ENCODE data around the gene RARB. TPM values are rescaled to one million over a fixed set of nuclear protein-coding genes. Genes with fewer than 3 reads are reported as not detected.

The RARB gene
- total and polyA plus RNA-seq, 2 of the 13 experiments (the other 11 are each of a cell fraction or from before 2014, with no cell fraction given) = 0.16 TPM; not detected in 1

DNA sequence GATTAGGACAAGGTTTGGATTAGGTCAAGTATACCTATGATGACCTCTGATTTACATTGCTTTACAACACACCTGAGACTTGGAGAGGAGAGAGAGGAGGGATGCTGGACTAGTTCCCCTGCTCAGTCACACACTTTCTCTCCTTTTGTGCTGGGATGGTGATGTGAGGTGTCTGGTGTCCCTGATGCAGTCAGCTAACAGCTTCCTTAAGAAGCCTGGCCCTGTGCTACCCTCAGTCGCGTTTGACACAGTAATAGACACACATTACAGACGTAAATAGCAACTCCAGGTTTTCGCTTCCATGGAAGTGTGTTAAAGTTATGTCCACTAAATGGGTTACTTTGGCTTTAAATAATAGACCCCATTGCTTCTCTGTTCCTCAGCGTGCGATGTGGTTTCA, 58.9 kb downstream of the RARB start:
- no peak for FAIRE-seq

More for the DNA sequence above, 58.9 kb downstream of the RARB start:
- Histone ChIP-seq H3K36me3 (replicated peaks in 1 of 2; ENCODE audit: control insufficient read depth in 1 of 2, insufficient read depth in 2 of 2, low read length in 2 of 2) (no peaks in the 10 kb centered on the region), H3K4me3 (replicated peaks in 1 of 3; ENCODE audit: insufficient read depth in 1 of 3, low read depth in 2 of 3, low read length in 3 of 3) (no peak overlapping the region), H3K9me3 (ENCODE audit: low read length) (no peaks in the 10 kb centered on the region), H3K27me3 (ENCODE audit: control insufficient read depth in 1 of 2, insufficient read depth in 2 of 2, low read length in 2 of 2) (no peaks in the 10 kb centered on the region), H2AFZ (ENCODE audit: low read length) (no peak overlapping the region), H3K4me2 (ENCODE audit: low read depth, low read length) (no peak overlapping the region), H3K27ac (ENCODE audit: extremely low read length, insufficient read depth, low read length) (no peak overlapping the region), H3K79me2 (ENCODE audit: insufficient read depth, low read length) (no peaks in the 10 kb centered on the region), H3K9ac (ENCODE audit: insufficient read depth, low read depth, low read length) (no peak overlapping the region), H4K20me1 (ENCODE audit: insufficient read depth, low read length) (no peaks in the 10 kb centered on the region), H3K4me1 (ENCODE audit: insufficient read depth, low read length) (no peaks in the 10 kb centered on the region)
- DNase-seq (ENCODE audit: low spot score) (no peak), ATAC-seq (no peak)
- in situ Hi-C loops (cut with HindIII; ENCODE audit: extremely low pct_ligation_motif_present, low pct_unique_long_range_greater_than_20kb) = no loop called here
- CTCF ChIA-PET (ENCODE audit: low intra/inter-chr PET ratio, low total read pairs) = no interaction called here
- intact Hi-C loops (cut with micrococcal nuclease; ENCODE audit: unreplicated experiment) = no loop called here
- POLR2A ChIA-PET = no interaction called here
- WGBS (ENCODE audit: low lambda C conversion rate) = 53% methylated on average over 6 of the region's 6 CpGs
- TF ChIP-seq, protein P1, sequence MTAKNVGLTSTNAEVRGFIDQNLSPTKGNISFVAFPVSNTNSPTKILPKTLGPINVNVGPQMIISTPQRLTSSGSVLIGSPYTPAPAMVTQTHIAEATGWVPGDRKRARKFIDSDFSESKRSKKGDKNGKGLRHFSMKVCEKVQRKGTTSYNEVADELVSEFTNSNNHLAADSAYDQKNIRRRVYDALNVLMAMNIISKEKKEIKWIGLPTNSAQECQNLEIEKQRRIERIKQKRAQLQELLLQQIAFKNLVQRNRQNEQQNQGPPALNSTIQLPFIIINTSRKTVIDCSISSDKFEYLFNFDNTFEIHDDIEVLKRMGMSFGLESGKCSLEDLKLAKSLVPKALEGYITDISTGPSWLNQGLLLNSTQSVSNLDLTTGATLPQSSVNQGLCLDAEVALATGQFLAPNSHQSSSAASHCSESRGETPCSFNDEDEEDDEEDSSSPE (CRISPR knock-in tag; IDR thresholded peaks at IDR 0.05) = no peak
- TF ChIP-seq TCF7L2 (IDR thresholded peaks at IDR 0.05; ENCODE audit: low read depth, low read length) (no peak), SRF (IDR thresholded peaks at IDR 0.05; ENCODE audit: low read depth, low read length) (no peak), ZNF274 (CRISPR knock-in tag; IDR thresholded peaks at IDR 0.05) (no peak), ZNF652 (CRISPR knock-in tag; IDR thresholded peaks at IDR 0.05; ENCODE audit: borderline replicate concordance, low read depth) (no peak), PAX8 (CRISPR knock-in tag; IDR thresholded peaks at IDR 0.05; ENCODE audit: borderline replicate concordance) (no peak), ZSCAN25 (CRISPR knock-in tag; IDR thresholded peaks at IDR 0.05) (no peak), ONECUT2 (CRISPR knock-in tag; IDR thresholded peaks at IDR 0.05) (no peak), GLI4 (CRISPR knock-in tag; IDR thresholded peaks at IDR 0.05; ENCODE audit: borderline replicate concordance) (no peak), ZNF598 (CRISPR knock-in tag; IDR thresholded peaks at IDR 0.05; ENCODE audit: borderline replicate concordance) (no peak), GZF1 (CRISPR knock-in tag; IDR thresholded peaks at IDR 0.05) (no peak), NPAS2 (CRISPR knock-in tag; IDR thresholded peaks at IDR 0.05; ENCODE audit: borderline replicate concordance) (no peak)
- TF ChIP-seq, protein P2, sequence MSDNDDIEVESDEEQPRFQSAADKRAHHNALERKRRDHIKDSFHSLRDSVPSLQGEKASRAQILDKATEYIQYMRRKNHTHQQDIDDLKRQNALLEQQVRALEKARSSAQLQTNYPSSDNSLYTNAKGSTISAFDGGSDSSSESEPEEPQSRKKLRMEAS (IDR thresholded peaks at IDR 0.05) = no peak
- TF ChIP-seq, protein P3, sequence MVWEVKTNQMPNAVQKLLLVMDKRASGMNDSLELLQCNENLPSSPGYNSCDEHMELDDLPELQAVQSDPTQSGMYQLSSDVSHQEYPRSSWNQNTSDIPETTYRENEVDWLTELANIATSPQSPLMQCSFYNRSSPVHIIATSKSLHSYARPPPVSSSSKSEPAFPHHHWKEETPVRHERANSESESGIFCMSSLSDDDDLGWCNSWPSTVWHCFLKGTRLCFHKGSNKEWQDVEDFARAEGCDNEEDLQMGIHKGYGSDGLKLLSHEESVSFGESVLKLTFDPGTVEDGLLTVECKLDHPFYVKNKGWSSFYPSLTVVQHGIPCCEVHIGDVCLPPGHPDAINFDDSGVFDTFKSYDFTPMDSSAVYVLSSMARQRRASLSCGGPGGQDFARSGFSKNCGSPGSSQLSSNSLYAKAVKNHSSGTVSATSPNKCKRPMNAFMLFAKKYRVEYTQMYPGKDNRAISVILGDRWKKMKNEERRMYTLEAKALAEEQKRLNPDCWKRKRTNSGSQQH (CRISPR knock-in tag; IDR thresholded peaks at IDR 0.05; ENCODE audit: low read depth) = no peak
- TF ChIP-seq, protein P4, sequence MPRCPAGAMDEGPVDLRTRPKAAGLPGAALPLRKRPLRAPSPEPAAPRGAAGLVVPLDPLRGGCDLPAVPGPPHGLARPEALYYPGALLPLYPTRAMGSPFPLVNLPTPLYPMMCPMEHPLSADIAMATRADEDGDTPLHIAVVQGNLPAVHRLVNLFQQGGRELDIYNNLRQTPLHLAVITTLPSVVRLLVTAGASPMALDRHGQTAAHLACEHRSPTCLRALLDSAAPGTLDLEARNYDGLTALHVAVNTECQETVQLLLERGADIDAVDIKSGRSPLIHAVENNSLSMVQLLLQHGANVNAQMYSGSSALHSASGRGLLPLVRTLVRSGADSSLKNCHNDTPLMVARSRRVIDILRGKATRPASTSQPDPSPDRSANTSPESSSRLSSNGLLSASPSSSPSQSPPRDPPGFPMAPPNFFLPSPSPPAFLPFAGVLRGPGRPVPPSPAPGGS (CRISPR knock-in tag; IDR thresholded peaks at IDR 0.05) = no peak
- TF ChIP-seq, protein P5, sequence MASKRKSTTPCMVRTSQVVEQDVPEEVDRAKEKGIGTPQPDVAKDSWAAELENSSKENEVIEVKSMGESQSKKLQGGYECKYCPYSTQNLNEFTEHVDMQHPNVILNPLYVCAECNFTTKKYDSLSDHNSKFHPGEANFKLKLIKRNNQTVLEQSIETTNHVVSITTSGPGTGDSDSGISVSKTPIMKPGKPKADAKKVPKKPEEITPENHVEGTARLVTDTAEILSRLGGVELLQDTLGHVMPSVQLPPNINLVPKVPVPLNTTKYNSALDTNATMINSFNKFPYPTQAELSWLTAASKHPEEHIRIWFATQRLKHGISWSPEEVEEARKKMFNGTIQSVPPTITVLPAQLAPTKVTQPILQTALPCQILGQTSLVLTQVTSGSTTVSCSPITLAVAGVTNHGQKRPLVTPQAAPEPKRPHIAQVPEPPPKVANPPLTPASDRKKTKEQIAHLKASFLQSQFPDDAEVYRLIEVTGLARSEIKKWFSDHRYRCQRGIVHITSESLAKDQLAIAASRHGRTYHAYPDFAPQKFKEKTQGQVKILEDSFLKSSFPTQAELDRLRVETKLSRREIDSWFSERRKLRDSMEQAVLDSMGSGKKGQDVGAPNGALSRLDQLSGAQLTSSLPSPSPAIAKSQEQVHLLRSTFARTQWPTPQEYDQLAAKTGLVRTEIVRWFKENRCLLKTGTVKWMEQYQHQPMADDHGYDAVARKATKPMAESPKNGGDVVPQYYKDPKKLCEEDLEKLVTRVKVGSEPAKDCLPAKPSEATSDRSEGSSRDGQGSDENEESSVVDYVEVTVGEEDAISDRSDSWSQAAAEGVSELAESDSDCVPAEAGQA (IDR thresholded peaks at IDR 0.05; ENCODE audit: low read depth) = no peak
- TF ChIP-seq, protein P5 (CRISPR knock-in tag; IDR thresholded peaks at IDR 0.05; ENCODE audit: borderline replicate concordance) = no peak
- no TSS peak for BruUV-seq (replicated peaks)

All from HepG2 (cell line).